ENCODE results near the gene GRIN2C.

DNA sequence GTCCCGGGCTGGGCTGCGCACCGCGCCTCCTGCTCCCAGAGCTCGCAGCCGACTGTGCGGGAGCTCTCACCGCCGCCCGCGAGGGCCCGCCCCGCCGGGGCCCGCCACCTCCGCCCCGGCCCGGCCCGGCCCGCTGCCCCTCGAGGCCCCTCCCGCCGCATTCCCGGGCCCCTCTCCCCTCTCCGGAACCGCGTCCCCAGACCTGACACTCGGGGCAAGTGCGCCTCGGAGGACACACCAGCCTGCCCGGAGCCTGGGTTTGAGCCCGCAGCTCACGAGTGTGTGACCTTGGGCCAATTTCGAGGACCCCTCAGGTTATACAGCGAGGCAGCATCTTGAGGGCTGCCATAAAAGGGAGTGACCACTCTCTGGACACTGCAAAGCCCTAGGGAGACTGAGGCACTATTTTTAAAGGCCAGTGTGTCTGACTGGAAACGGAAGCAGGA lies 2.0 kb upstream of the GRIN2C start:
- TF ChIP-seq, protein P1, sequence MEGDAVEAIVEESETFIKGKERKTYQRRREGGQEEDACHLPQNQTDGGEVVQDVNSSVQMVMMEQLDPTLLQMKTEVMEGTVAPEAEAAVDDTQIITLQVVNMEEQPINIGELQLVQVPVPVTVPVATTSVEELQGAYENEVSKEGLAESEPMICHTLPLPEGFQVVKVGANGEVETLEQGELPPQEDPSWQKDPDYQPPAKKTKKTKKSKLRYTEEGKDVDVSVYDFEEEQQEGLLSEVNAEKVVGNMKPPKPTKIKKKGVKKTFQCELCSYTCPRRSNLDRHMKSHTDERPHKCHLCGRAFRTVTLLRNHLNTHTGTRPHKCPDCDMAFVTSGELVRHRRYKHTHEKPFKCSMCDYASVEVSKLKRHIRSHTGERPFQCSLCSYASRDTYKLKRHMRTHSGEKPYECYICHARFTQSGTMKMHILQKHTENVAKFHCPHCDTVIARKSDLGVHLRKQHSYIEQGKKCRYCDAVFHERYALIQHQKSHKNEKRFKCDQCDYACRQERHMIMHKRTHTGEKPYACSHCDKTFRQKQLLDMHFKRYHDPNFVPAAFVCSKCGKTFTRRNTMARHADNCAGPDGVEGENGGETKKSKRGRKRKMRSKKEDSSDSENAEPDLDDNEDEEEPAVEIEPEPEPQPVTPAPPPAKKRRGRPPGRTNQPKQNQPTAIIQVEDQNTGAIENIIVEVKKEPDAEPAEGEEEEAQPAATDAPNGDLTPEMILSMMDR (IDR thresholded peaks at IDR 0.05) = no peak
- no peak for TF ChIP-seq POLR2AphosphoS5 (IDR thresholded peaks at IDR 0.05)

All from prostate gland (tissue), 2 donors.